Right lobe of liver (tissue), 6 donors: Measurements from ENCODE around the gene PARVA. TPM values are rescaled to one million over a fixed set of nuclear protein-coding genes. Genes with fewer than 3 reads are reported as not detected.
A peak's percentile ranks its signal among the peaks of the same experiment; 100 is the strongest.

ENCODE experiments used
- ATAC-seq, 4 donors: fragments of 200-7000 bp; cut with Tn5 transposase; one replicate each; pipeline ENCODE4 v1.9.1; 2020; ENCODE audit warnings: mild to moderate bottlenecking in 4 of 4, moderate library complexity in 4 of 4
- DNase-seq, 3 donors: peaks; one replicate each; pipeline ENCODE4 v3.0.0-alpha.2; 2020
- H3K27ac ChIP-seq, 3 donors: fragments of 200-600 bp; one replicate each; pipeline ENCODE4 v1.8.0; 2022
- H3K27me3 ChIP-seq, 2 donors: fragments of 200-600 bp; one replicate each; pipeline ENCODE4 v1.8.0; 2022
- H3K36me3 ChIP-seq, 4 donors: fragments of 200-600 bp; sonication (generic) in 1 of 4; one replicate each; pipeline versions ENCODE4 v1.5.1 to v1.8.0; 2017 to 2022; ENCODE audit warnings: control low read depth in 1 of 4
- H3K4me1 ChIP-seq, 4 donors: fragments of 200-600 bp; sonication (generic) in 1 of 4; one replicate each; pipeline versions ENCODE4 v1.5.1 to v1.8.0; 2017 to 2022; ENCODE audit warnings: control low read depth in 1 of 4
- H3K4me3 ChIP-seq, 3 donors: fragments of 200-600 bp; one replicate each; pipeline ENCODE4 v1.8.0; 2022
- H3K9me3 ChIP-seq, 4 donors: fragments of 200-600 bp; sonication (generic) in 1 of 4; one replicate each; pipeline versions ENCODE4 v1.5.1 to v1.8.0; 2017 to 2022; ENCODE audit warnings: control low read depth in 1 of 4
- POLR2A ChIP-seq: fragments of 450-650 bp; IDR thresholded peaks from one replicate; pipeline ENCODE4 v1.6.1; 2017; ENCODE audit warnings: antibody characterized with exemption, mild to moderate bottlenecking
- WGBS: methylation state at CpG from one replicate; pipeline ENCODE4 v1.1.6; 2018; ENCODE audit warnings: low coverage, low lambda C conversion rate; ENCODE audit not compliant: insufficient coverage; ENCODE audit errors: missing lambda C conversion rate; 5-methylcytosine and 5-hydroxymethylcytosine counted together
- intact Hi-C, 2 donors: fragments of 100-400 bp; cut with DNase I; formaldehyde crosslinking; loops; one replicate each; pipeline versions ENCODE4 v1.11.2 to v1.14.1; 2022
- total RNA-seq, 6 experiments: library from RNA; depleted of rRNA in 2 of 6; stranded (reverse); fragments of >200 nt in 2 of 6; fragmentation: NEBNext Ultra II Directional in 3 of 6; extraction: Animal tissue kit (Norgen Biotek cat#: 25700) in 3 of 6; gene quantifications; one replicate each; pipeline versions ENCODE4 v1.1.0 to v1.2.4, GENCODE V29; 2016 to 2023
- TF ChIP-seq, protein P1 (sequence below), 4 donors: fragments of 200-600 bp in 3 of 4; fragments of 450-650 bp in 1 of 4; IDR thresholded peaks; one replicate each; pipeline versions ENCODE4 v1.5.1 to v1.8.0; 2016 to 2022; ENCODE audit warnings: antibody characterized with exemption in 4 of 4, mild to moderate bottlenecking in 2 of 4
- donor health status: DM: no; HTN: yes; CAD: no.
- donor health status: DM: no; HTN: no; CAD: no.
- donor health status: DM: no; HTN: no; CAD: no.
- donor health status: DM: no; HTN: yes; CAD: no.
- donor health status: DM: no; HTN: yes; CAD: no.

The PARVA gene
- total RNA-seq, 6 experiments from 2014 or later = 11.1 to 27.5 (median 21.8) TPM

DNA sequence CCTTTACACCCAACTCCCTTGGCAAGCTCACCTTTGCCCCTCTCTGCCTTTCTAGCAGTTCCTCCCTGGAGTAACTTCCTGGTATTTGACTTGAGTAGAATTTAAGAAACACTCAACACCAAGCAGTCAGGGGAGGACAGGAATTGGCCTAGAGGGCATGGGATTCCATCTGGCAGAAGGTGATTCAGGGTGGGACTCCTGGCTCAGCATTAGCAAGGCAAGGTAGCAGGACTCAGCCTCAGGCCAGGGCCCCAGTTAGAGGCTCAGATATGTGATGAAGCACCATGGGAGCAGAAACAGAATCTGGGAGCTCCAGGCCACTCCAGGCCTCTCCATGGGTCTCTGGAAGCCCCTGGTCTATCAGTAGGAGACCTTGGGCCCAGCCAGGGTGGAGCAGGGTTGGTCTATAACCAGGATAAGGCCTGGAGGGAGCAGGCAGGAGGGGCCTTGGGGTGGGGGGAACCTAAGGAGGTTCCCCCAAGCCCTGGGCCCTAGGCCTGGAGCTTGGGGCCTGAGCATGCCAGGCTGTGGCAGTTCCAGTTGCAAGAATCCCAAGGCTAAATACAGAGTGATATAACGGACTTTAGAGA, 148.2 kb downstream of the PARVA start:
- WGBS = 86% methylated on average over 1 of the region's 1 CpG
- intact Hi-C loops = no loop called here
- DNase-seq = no peak
- Histone ChIP-seq H3K36me3 (no peaks in the 10 kb centered on the region), H3K27ac (no peak overlapping the region), H3K4me3 (no peak overlapping the region), H3K27me3 (no peaks in the 10 kb centered on the region), H3K4me1 (peaks cover 0 to 13% (median 5%) of the 10 kb centered on the region in 4 donors), H3K9me3 (no peaks in the 10 kb centered on the region)
- TF ChIP-seq, protein P1, sequence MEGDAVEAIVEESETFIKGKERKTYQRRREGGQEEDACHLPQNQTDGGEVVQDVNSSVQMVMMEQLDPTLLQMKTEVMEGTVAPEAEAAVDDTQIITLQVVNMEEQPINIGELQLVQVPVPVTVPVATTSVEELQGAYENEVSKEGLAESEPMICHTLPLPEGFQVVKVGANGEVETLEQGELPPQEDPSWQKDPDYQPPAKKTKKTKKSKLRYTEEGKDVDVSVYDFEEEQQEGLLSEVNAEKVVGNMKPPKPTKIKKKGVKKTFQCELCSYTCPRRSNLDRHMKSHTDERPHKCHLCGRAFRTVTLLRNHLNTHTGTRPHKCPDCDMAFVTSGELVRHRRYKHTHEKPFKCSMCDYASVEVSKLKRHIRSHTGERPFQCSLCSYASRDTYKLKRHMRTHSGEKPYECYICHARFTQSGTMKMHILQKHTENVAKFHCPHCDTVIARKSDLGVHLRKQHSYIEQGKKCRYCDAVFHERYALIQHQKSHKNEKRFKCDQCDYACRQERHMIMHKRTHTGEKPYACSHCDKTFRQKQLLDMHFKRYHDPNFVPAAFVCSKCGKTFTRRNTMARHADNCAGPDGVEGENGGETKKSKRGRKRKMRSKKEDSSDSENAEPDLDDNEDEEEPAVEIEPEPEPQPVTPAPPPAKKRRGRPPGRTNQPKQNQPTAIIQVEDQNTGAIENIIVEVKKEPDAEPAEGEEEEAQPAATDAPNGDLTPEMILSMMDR (IDR thresholded peaks at IDR 0.05) = no peak
- no peak for TF ChIP-seq POLR2A
- ATAC-seq = no peak

DNA sequence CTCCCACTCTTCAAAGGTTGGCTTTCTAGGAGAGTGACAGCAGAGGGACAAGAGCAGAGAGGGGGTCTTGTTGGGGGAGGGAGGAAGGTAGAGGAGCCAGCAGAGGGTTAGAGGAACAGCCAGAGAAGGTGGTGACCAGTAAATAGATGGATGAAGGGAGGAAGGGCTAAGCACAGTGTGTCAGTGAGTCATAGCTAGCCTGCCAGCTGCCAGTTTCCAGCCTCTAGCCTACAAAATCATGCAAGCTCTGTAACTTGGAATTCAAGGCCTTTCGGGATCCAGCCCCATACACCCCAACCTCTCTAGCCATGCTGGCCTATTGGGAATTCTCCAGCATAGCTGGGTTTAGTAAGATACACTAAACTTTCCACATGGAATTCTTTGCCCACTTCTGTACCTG, 149.4 kb downstream of the PARVA start:
- DNase-seq = no peak
- Histone ChIP-seq H3K36me3 (no peaks in the 10 kb centered on the region), H3K27me3 (no peaks in the 10 kb centered on the region), H3K9me3 (no peaks in the 10 kb centered on the region), H3K27ac (no peak overlapping the region), H3K4me3 (no peak overlapping the region), H3K4me1 (peaks cover 0 to 13% (median 5%) of the 10 kb centered on the region in 4 donors)
- intact Hi-C loops = no loop called here
- WGBS = 91% methylated on average over 1 of the region's 1 CpG
- no peak for TF ChIP-seq POLR2A
- TF ChIP-seq, protein P1 (IDR thresholded peaks at IDR 0.05) = no peak
- ATAC-seq = peak in 1 of 4 donors; percentile 25

DNA sequence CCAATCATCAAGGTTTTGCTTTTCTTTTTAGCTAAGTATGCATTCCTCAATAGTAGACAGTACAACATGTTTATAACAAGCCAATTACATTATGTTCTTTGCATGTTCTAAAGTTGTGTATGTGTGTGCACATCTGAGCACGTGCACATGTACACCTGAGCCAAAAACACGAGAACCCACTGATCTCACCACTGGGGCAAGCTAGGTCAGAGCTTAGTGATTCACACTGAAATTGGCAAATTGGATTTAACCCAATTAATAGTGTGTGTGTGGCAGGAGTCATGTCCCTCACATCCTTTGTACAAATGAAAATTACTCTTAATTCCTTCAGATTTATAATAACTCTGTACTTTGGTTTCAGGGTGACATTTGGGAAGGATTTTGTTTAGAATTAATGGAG, 151.1 kb downstream of the PARVA start:
- WGBS = 52% methylated on average over 2 of the region's 2 CpGs
- Histone ChIP-seq H3K4me3 (no peak overlapping the region), H3K4me1 (peaks cover 0 to 13% (median 5%) of the 10 kb centered on the region in 4 donors), H3K27ac (no peak overlapping the region), H3K36me3 (no peaks in the 10 kb centered on the region), H3K27me3 (no peaks in the 10 kb centered on the region), H3K9me3 (no peaks in the 10 kb centered on the region)
- DNase-seq (no peak), ATAC-seq (peak in 1 of 4 donors; percentile 66)
- intact Hi-C loops = no loop called here
- TF ChIP-seq POLR2A = no peak
- TF ChIP-seq, protein P1 (IDR thresholded peaks at IDR 0.05) = no peak

DNA sequence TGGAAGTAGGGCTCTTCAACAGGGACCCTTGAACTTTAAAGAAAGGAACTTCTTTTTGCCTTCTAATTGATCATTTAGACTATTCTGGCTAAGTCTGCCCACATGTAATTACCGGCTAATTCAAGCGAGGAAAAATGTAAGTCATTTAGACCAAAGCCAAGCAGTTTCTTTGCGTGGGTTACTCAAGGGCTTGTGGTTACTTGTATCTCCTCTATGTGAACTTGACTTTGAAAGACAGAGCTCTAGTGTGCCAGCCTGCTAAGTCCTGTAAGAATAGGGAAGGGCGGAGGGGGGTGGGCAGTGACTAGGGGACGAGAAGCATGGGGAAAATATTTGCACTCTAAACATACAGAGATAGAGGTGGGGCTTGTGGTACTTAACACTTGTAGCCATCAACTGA, 151.7 kb downstream of the PARVA start:
- ATAC-seq (no peak), DNase-seq (no peak)
- Histone ChIP-seq H3K4me3 (no peak overlapping the region), H3K27me3 (no peaks in the 10 kb centered on the region), H3K9me3 (no peaks in the 10 kb centered on the region), H3K27ac (no peak overlapping the region), H3K36me3 (no peaks in the 10 kb centered on the region), H3K4me1 (peaks cover 0 to 13% (median 5%) of the 10 kb centered on the region in 4 donors)
- no peak for TF ChIP-seq POLR2A
- TF ChIP-seq, protein P1 (IDR thresholded peaks at IDR 0.05) = no peak
- intact Hi-C loops = no loop called here
- 74% methylated on average over 4 of the region's 5 CpGs for WGBS

DNA sequence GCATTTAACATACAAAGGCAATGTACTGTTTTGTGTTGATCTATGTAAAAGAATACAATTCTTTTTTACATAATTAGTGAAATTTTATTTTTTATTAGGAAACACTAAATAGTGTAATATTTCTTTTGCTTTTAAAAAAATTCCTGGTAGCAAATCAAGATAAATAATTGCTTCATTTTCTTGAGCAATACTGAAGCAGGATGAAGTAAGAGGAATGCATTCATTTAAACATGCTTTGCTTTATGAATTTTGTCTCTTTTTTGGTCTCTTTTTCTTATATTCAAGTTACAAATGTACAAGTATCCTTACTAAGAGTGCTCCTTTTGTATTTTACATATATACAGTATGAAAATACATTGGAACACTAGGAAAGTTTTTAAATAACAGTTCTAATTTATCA, 152.4 kb downstream of the PARVA start:
- H3K36me3 ChIP-seq = no peaks in the 10 kb centered on the region
- no peaks in the 10 kb centered on the region for H3K27me3 ChIP-seq
- no peaks in the 10 kb centered on the region for H3K9me3 ChIP-seq
- H3K27ac ChIP-seq = no peak overlapping the region
- ATAC-seq (peak in 2 of 4 donors; percentile 13 to 33), DNase-seq (no peak)
- peaks cover 0 to 20% (median 9%) of the 10 kb centered on the region in 4 donors for H3K4me1 ChIP-seq
- no peak overlapping the region for H3K4me3 ChIP-seq
- intact Hi-C loops = no loop called here
- TF ChIP-seq, protein P1 (IDR thresholded peaks at IDR 0.05) = no peak
- TF ChIP-seq POLR2A = no peak
